ENCODE results near the gene LRRC43. TPM values are rescaled to one million over a fixed set of nuclear protein-coding genes. Genes with fewer than 3 reads are reported as not detected.

LRRC43 gene, protein sequence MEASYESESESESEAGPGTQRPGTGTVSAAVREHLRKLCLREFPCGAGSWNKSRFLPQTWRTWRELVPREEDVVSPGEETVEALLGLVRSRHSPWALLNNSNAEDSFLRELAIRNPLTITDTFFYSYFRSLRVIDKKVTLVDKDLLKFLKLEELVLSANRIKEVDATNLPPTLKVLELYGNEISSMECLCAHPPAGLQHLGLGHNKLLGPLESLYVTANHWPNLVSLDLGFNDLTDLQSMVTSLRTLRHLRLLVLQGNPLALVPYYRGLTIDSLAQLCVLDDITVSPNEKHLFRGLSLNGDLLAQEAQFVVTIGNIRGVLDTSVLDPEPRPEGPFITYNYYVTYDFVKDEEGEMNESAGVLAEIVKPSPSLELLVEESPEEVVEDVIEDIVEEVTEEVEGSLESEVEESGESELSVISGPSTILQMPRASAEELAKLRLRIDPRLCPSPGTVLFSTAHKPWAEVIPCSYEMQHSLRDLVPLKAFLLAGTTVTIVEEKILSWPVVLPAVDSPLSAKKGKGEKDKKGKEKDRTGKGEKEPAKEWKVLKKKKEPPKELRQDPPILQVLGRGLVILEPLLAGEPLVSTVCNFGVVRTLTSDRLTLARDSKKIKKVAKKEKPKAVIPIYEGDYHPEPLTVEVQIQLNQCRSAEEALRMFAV
- polyA plus RNA-seq (2.2 and 4.8 TPM in 2 replicates), polyA minus RNA-seq (0.49 and 0.81 TPM in 2 replicates)

GRCh38 chr12:122182887-122183587 is at the start of gene LRRC43:
Gene LRRC43 (plus strand): TSS chr12:122183123. CDS start chr12:122183145, 22 bp downstream.
- H3K36me3 ChIP-seq (ENCODE audit: insufficient read depth, low read length), result no peaks in the 10 kb centered on the region
- H2AFZ ChIP-seq (ENCODE audit: low read depth, low read length), result no peak within 1 kb of the TSS
- H3K27me3 ChIP-seq (ENCODE audit: insufficient read depth, low read depth, low read length), result peaks cover 14% of the 10 kb centered on the region
- H3K9me3 ChIP-seq (ENCODE audit: low read length), result no peaks in the 10 kb centered on the region
- H3K4me3 ChIP-seq (ENCODE audit: low read length), result peak within 1 kb of the TSS; percentile 65
- H3K4me2 ChIP-seq (ENCODE audit: low read length), result no peak within 1 kb of the TSS
- H3F3A ChIP-seq (ENCODE audit: insufficient read depth, low read length, poor library complexity, severe bottlenecking), result no peaks in the 10 kb centered on the region
- no peak within 1 kb of the TSS for H3K27ac ChIP-seq (ENCODE audit: low read length)
- no peaks in the 10 kb centered on the region for H3K9me2 ChIP-seq (ENCODE audit: insufficient read depth, low read length)
- no peaks in the 10 kb centered on the region for H4K20me1 ChIP-seq (ENCODE audit: insufficient read depth)
- TF ChIP-seq EZH2 (IDR thresholded peaks at IDR 0.05; ENCODE audit: borderline replicate concordance, insufficient read depth, low read length, poor library complexity, severe bottlenecking), result no peak
- no peak for TF ChIP-seq POLR2AphosphoS5 (IDR thresholded peaks at IDR 0.05)
- TF ChIP-seq RAD21 (conservative IDR thresholded peaks at IDR 0.05), result no peak
- no peak for TF ChIP-seq TAF1 (IDR thresholded peaks at IDR 0.05; ENCODE audit: low read depth)
- TF ChIP-seq, protein P1, sequence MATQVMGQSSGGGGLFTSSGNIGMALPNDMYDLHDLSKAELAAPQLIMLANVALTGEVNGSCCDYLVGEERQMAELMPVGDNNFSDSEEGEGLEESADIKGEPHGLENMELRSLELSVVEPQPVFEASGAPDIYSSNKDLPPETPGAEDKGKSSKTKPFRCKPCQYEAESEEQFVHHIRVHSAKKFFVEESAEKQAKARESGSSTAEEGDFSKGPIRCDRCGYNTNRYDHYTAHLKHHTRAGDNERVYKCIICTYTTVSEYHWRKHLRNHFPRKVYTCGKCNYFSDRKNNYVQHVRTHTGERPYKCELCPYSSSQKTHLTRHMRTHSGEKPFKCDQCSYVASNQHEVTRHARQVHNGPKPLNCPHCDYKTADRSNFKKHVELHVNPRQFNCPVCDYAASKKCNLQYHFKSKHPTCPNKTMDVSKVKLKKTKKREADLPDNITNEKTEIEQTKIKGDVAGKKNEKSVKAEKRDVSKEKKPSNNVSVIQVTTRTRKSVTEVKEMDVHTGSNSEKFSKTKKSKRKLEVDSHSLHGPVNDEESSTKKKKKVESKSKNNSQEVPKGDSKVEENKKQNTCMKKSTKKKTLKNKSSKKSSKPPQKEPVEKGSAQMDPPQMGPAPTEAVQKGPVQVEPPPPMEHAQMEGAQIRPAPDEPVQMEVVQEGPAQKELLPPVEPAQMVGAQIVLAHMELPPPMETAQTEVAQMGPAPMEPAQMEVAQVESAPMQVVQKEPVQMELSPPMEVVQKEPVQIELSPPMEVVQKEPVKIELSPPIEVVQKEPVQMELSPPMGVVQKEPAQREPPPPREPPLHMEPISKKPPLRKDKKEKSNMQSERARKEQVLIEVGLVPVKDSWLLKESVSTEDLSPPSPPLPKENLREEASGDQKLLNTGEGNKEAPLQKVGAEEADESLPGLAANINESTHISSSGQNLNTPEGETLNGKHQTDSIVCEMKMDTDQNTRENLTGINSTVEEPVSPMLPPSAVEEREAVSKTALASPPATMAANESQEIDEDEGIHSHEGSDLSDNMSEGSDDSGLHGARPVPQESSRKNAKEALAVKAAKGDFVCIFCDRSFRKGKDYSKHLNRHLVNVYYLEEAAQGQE (IDR thresholded peaks at IDR 0.05; ENCODE audit: borderline replicate concordance), result no peak
- no peak for TF ChIP-seq EP300 (conservative IDR thresholded peaks at IDR 0.05; ENCODE audit: poor library complexity, severe bottlenecking)
- TF ChIP-seq CTCF (IDR thresholded peaks at IDR 0.05; ENCODE audit: poor library complexity, severe bottlenecking), result no peak
- no peak for TF ChIP-seq MXI1 (conservative IDR thresholded peaks at IDR 0.05; ENCODE audit: poor library complexity, severe bottlenecking)
- TF ChIP-seq SMC3 (conservative IDR thresholded peaks at IDR 0.05; ENCODE audit: poor library complexity), result no peak
- peak within 1 kb of the TSS; percentile 38 for H3K9ac ChIP-seq (ENCODE audit: low read length)
- no peaks in the 10 kb centered on the region for H3K79me2 ChIP-seq (replicated peaks; ENCODE audit: insufficient read depth, low read length)

Data from neural cell (in vitro differentiated cells).